ENCODE measurements around the gene ADCY7.

Gene ADCY7

GRCh38 chr16:50255538-50255937, 10.8 kb upstream of the ADCY7 start:
- no peak for TF ChIP-seq CTCF (IDR thresholded peaks at IDR 0.05; ENCODE audit: low read depth, low read length, missing control alignments)
- no peak for DNase-seq (ENCODE audit: extremely low read depth, low read depth)
- no peak overlapping the region for H3K4me3 ChIP-seq (replicated peaks; ENCODE audit: low read depth, low read length)

- no peak for DNase-seq (ENCODE audit: extremely low read depth, low read depth)
- no peak for TF ChIP-seq CTCF (IDR thresholded peaks at IDR 0.05; ENCODE audit: low read depth, low read length, missing control alignments)
- no peak overlapping the region for H3K4me3 ChIP-seq (replicated peaks; ENCODE audit: low read depth, low read length)
Observed at GRCh38 chr16:50256604-50257003, 9.7 kb upstream of the ADCY7 start.

GRCh38 chr16:50257876-50258275, 8.5 kb upstream of the ADCY7 start:
- no peak overlapping the region for H3K4me3 ChIP-seq (replicated peaks; ENCODE audit: low read depth, low read length)
- no peak for TF ChIP-seq CTCF (IDR thresholded peaks at IDR 0.05; ENCODE audit: low read depth, low read length, missing control alignments)
- DNase-seq (ENCODE audit: extremely low read depth, low read depth) = no peak

GRCh38 chr16:50259334-50260205, 6.8 kb upstream of the ADCY7 start:
- no peak overlapping the region for H3K4me3 ChIP-seq (replicated peaks; ENCODE audit: low read depth, low read length)
- DNase-seq (ENCODE audit: extremely low read depth, low read depth) = no peak
- TF ChIP-seq CTCF (IDR thresholded peaks at IDR 0.05; ENCODE audit: low read depth, low read length, missing control alignments) = no peak

- no peak for TF ChIP-seq CTCF (IDR thresholded peaks at IDR 0.05; ENCODE audit: low read depth, low read length, missing control alignments)
- no peak for DNase-seq (ENCODE audit: extremely low read depth, low read depth)
- no peak overlapping the region for H3K4me3 ChIP-seq (replicated peaks; ENCODE audit: low read depth, low read length)
Observed at GRCh38 chr16:50260206-50261159, 5.9 kb upstream of the ADCY7 start.

- H3K4me3 ChIP-seq (replicated peaks; ENCODE audit: low read depth, low read length) = no peak overlapping the region
- no peak for DNase-seq (ENCODE audit: extremely low read depth, low read depth)
- no peak for TF ChIP-seq CTCF (IDR thresholded peaks at IDR 0.05; ENCODE audit: low read depth, low read length, missing control alignments)
Observed at GRCh38 chr16:50261160-50261706, 5.1 kb upstream of the ADCY7 start.
